ENCODE data around the gene LRIG1.

The LRIG1 gene

DNA sequence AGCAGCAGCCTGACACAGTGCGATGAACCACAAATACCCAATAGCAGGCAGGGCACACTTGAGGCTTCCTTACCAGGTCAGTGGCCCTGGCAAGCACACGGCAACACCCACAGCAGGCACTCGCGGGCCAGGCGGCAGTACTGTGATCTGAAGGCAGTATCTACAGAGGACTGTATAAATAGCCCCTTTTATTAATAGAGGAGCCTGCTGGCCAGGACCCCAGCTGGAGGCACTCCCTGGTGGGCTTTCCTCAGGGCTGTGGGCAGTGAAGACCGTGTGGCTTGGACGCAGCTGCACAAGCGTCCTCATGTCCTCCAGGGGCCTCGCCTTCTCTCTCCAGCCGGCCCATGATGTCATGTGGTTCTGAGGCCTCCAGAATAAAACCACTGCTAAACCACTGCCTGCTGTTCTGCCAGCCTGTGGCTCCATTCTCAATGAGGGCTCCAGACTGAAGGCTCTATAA lies 44.1 kb downstream of the LRIG1 start:
- Mint-ChIP-seq H3K27ac (no peak overlapping the region), H3K4me1 (ENCODE audit: low read depth) (peaks cover 8% of the 10 kb centered on the region), H3K36me3 (peaks cover 10% of the 10 kb centered on the region), H3K27me3 (no peaks in the 10 kb centered on the region), H3K4me3 (no peak overlapping the region), H3K9me3 (ENCODE audit: low read depth) (no peaks in the 10 kb centered on the region)

DNA sequence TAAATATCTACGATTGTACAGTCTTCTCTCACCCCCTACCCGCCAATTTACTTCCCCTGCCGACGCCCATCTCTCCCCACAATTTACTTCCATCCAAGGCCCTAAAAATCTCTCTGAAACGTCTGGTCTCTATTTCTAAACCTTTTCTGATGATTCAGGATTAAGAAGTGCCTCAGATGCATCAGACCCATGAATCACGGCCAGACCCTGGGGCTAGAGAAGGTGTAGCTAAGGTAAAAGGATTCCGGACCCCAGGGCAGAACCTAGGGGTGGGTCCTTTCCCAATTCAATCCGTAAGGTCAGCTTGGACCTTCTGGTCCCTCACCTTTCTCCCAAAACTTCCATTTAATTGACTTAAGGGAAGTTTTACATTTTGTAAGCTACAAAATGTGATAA lies 46.4 kb downstream of the LRIG1 start:
- Mint-ChIP-seq H3K4me1 (ENCODE audit: low read depth) (peaks cover 3% of the 10 kb centered on the region), H3K27ac (no peak overlapping the region), H3K4me3 (no peak overlapping the region), H3K36me3 (peaks cover 7% of the 10 kb centered on the region), H3K9me3 (ENCODE audit: low read depth) (no peaks in the 10 kb centered on the region), H3K27me3 (no peaks in the 10 kb centered on the region)

DNA sequence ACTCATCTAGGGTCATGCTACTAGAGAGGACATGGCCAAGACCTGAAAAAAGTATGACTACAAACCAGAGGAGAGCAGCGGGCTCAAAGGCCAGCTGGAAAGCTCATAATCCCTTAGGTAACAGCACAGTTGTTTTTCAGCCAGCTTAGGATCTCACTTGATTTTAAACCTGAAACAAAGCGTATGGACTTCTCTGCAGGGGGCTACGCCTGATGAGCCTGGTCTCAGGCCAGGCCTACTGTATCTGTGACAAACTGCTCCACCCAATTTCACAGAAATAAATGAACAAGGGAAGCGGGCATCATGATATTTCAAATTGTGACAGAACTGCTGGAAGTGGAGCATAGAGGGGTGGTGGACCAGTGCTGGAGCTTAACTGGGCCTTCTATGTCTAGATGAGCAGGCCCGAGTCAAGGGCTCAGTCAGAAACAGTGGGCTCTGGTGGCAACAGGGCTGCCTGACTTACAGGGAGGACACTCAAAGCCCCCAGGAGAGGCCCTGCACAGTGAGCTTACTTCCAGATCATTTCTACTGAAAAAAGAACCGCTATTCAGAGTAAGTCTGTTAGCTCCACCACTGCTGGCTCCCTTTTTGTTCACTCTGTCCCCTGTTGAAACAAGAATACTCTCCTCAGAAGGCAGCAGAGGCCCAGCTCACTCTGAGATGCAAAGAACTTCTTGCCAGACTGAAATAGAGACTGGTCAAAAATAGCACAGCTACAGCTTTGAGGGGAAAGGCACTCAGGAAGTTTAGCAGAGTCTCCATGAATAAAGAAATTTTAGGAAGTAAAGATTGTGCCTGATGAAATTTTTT lies 47.0 kb downstream of the LRIG1 start:
- no peaks in the 10 kb centered on the region for H3K27me3 Mint-ChIP-seq
- no peaks in the 10 kb centered on the region for H3K9me3 Mint-ChIP-seq (ENCODE audit: low read depth)
- H3K4me1 Mint-ChIP-seq (ENCODE audit: low read depth): peaks cover 3% of the 10 kb centered on the region
- H3K4me3 Mint-ChIP-seq: no peak overlapping the region
- no peak overlapping the region for H3K27ac Mint-ChIP-seq
- H3K36me3 Mint-ChIP-seq: peaks cover 9% of the 10 kb centered on the region

DNA sequence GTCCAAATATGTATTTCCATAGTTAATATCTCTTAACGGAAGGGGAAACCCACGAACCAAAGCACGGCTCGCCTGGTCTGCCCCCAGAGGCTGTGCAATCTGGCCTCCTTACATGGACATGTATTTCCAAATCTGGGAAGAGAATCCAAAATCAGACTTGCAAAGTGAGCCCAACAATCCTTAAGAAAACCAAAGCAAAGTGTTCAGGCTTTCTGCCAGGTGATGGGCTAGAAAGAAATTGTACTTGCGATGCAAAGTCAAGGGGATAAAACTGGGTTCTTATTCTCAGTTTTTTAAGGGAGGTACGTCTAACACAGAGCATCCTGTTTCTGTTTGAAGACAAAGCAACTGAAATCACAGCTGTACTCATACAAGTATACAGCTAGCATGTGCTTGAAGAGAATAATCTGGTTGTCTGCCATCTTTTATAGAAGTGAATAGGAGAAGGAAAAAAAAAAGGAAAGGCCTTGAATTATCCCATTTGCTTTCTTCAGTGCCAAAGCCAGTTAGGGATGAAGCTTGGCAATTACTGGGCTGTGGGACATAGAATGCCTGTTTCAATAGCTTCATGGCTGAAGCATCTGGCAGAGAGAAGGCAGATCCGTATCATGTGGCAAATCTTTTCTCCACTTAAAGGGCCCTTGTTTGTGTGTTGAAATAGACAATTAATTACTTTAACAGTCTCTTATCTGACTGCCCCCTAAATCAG lies 48.4 kb downstream of the LRIG1 start:
- Mint-ChIP-seq H3K27ac (no peak overlapping the region), H3K27me3 (no peaks in the 10 kb centered on the region), H3K9me3 (ENCODE audit: low read depth) (no peaks in the 10 kb centered on the region), H3K4me3 (no peak overlapping the region), H3K4me1 (ENCODE audit: low read depth) (peaks cover 3% of the 10 kb centered on the region), H3K36me3 (peaks cover 11% of the 10 kb centered on the region)

DNA sequence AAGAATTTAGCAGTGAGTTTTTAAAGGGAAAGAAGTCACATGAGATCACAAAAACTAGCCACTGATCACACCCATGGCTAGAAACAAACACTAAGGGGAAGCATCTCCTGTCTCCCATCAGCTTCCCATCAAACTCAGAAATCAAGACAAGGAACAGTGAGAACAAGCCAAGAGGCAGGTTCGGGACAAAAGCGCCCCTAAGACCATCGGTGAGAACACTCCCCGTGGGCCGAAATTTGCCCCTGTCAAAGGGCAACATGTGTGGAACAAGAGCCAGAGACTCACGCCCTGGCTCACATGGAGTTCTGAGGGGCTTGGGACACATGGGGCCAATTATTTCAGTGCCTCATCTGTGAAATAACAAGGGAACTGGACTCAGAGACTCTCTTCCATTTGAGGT lies 49.1 kb downstream of the LRIG1 start:
- Mint-ChIP-seq H3K4me3 (no peak overlapping the region), H3K36me3 (peaks cover 8% of the 10 kb centered on the region), H3K27me3 (no peaks in the 10 kb centered on the region), H3K4me1 (ENCODE audit: low read depth) (peaks cover 2% of the 10 kb centered on the region), H3K9me3 (ENCODE audit: low read depth) (no peaks in the 10 kb centered on the region), H3K27ac (no peak overlapping the region)

DNA sequence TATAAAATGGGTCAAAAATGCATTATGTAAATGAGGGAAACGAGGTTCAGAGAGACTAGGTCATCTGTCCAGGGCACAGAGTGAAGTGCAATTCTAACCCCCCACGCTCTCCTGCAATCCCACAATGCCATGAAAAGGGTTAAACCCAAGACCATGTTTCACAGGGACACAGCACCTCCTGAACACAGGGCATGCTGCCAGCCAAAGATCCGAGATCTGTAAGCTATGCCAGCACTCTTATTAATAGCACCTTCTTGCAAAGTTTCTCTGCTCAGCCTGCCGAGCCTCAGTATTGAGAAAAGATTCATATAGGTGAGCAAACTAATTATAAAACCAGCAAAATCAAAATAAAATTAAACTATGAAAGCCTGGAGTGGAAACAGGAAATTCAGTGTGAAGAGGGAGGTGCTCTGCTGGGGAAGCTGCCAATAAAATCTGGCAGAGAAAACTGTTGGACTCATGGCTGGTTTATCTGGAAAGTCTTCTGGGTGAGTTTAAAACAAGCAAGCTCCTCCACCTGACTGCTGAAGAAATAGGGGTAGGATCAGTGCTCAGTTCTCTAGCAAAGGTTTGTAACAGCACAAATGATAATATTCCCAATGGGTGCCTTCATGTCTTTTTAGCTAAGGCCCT lies 50.3 kb downstream of the LRIG1 start:
- H3K36me3 Mint-ChIP-seq: peaks cover 8% of the 10 kb centered on the region
- H3K27ac Mint-ChIP-seq: no peak overlapping the region
- H3K4me3 Mint-ChIP-seq: no peak overlapping the region
- no peaks in the 10 kb centered on the region for H3K27me3 Mint-ChIP-seq
- no peaks in the 10 kb centered on the region for H3K4me1 Mint-ChIP-seq (ENCODE audit: low read depth)
- H3K9me3 Mint-ChIP-seq (ENCODE audit: low read depth): no peaks in the 10 kb centered on the region

DNA sequence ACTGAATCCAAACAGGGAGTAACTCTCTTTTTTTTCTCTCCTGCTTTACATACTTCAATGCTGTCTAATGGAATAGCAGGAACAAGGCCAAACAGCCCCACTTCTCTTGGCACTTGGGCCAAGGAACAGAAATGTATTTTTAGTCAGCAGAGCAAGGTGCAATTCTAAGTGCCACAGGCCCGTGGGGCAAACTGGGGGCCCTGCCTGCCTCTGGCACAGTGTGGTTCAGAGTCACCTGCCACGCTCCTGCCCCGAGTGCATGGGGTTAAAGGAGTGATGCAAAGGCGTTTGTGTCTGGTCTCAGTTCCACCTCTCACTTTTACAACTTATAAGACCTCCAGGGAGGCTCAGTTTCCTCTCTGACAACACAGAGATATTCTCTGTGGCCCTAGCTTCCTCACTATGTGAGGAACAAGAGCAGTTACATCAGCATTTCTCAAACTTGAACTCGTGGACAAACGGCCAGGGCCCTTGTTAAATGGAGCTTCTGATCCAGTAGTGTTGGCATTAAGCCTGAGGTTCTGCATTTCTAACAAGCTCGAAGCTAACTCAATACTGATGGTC lies 51.3 kb downstream of the LRIG1 start:
- Mint-ChIP-seq H3K9me3 (ENCODE audit: low read depth) (no peaks in the 10 kb centered on the region), H3K36me3 (peaks cover 8% of the 10 kb centered on the region), H3K4me1 (ENCODE audit: low read depth) (no peaks in the 10 kb centered on the region), H3K27ac (no peak overlapping the region), H3K27me3 (no peaks in the 10 kb centered on the region), H3K4me3 (no peak overlapping the region)

DNA sequence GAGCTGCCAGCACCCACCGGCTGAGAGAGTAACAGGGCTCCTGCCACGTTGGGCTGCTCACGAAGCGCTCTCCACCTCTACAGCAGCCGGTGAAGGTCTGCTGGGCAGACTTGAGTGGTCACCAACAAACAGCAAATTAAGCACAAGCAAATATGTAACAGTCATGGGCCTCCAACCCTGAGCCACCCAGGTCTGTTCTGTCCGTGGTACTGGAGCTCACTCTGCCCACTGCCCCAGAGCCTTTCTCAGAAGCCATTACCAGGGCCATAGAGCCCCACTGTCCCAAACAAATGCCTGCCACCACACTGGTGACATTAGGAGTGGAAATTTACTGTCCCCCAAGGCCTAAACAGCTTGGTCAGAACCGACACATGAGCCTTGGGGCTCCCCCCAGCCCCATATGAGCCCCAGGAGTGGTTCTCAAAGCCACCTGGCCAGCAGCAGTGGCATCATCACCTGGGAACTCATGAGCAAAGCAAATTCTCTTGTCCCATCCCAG lies 56.6 kb downstream of the LRIG1 start:
- Mint-ChIP-seq H3K36me3 (peaks cover 4% of the 10 kb centered on the region), H3K27ac (no peak overlapping the region), H3K4me3 (no peak overlapping the region), H3K4me1 (ENCODE audit: low read depth) (peaks cover 10% of the 10 kb centered on the region), H3K27me3 (no peaks in the 10 kb centered on the region), H3K9me3 (ENCODE audit: low read depth) (no peaks in the 10 kb centered on the region)

DNA sequence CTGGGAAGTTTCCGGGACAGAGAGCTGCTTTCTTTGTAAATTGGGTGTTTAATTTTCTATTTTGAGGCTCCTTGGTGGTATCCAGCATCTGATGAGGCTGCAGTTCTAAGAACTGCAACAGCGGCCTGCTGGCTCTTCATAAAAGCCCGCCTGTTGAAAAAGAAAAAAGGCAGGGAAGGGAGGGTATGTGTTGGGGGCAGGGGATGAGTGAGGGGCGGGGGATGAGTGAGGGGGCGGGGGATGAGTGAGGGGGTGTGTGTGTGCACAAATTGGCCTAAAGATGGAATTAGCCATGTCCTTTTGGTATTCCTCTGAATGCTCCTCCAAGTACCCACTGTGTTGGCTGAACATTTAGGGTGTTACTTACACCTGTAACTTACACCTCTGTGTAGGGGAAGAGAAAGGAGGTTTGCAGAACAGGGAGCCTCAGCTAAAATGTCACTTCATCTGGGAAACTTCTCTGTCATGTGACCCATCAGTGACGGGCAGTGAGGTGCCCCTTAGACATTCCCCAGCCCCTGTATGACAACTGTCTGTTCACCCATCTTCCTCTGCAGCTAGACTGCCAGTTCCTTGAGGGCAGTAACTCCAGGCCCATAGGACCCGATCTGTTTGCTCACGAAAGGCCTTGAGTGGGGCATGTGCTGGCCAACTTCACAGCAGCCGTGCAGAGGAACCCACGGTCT lies 57.6 kb downstream of the LRIG1 start:
- no peaks in the 10 kb centered on the region for H3K36me3 Mint-ChIP-seq
- no peaks in the 10 kb centered on the region for H3K9me3 Mint-ChIP-seq (ENCODE audit: low read depth)
- no peak overlapping the region for H3K27ac Mint-ChIP-seq
- no peak overlapping the region for H3K4me3 Mint-ChIP-seq
- no peaks in the 10 kb centered on the region for H3K27me3 Mint-ChIP-seq
- peaks cover 10% of the 10 kb centered on the region for H3K4me1 Mint-ChIP-seq (ENCODE audit: low read depth)

DNA sequence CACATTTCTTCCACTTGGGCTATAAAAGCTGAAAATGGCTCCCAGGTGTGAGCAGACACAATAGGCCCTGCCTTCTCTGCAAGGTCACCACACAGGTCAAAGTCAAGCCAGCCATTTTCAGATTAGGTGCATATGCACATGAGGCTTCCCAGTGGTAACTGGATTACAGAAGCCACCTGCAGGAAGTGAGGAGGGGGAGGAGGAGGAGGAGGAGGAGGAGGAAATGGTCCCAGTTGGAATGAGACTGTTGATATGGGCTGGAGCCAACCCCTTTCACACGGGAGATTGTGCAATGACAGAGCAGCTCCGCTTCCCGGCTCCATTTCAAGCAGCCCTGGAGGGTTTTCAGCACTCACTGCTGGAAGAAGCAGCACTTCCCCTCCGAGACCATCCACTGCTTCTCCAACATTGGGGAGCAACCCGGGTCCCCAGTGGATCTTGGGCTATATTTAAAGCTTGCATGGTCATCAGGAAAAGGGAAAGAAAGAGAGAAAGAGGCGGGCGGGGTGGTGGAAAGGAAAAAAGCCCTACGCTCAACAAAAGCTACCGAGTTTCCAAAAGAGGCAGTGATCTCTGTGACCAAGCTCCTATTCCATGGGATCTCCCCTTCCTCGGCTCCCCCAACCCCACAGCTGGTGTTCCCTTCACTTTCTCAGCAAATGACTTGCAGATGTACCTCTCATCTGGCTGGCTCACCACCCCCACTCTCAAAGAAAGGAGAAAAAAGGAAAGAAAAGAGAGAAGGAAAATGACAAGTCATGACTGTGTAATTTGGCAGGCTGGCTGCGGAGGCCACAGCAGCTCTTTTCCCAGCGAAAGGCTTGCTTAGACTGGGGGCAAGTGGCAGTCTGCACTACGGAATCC lies 58.3 kb downstream of the LRIG1 start:
- Mint-ChIP-seq H3K4me1 (ENCODE audit: low read depth) (peaks cover 12% of the 10 kb centered on the region), H3K27ac (no peak overlapping the region), H3K36me3 (peaks cover 1% of the 10 kb centered on the region), H3K9me3 (ENCODE audit: low read depth) (no peaks in the 10 kb centered on the region), H3K4me3 (no peak overlapping the region), H3K27me3 (no peaks in the 10 kb centered on the region)

DNA sequence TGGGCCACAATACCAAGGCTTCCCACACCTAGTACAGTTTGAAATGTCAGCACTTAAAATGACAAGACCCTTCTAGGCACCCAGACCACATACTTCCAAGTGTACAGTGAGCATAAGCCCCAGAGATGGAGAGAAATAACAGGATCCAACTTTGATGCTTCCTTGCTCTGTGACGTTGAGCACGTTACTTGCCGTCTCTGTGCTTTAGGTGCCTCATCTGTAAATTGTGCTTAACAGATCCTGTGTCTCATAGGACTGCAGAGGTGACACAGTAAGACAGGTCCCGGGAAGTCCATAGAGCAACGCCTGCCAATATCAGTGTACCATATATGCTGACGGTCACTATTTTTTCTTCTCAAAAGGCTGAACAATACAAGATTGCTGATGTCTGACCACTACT lies 59.1 kb downstream of the LRIG1 start:
- Mint-ChIP-seq H3K4me3 (no peak overlapping the region), H3K27me3 (no peaks in the 10 kb centered on the region), H3K36me3 (peaks cover 3% of the 10 kb centered on the region), H3K27ac (no peak overlapping the region), H3K4me1 (ENCODE audit: low read depth) (peaks cover 12% of the 10 kb centered on the region), H3K9me3 (ENCODE audit: low read depth) (no peaks in the 10 kb centered on the region)

DNA sequence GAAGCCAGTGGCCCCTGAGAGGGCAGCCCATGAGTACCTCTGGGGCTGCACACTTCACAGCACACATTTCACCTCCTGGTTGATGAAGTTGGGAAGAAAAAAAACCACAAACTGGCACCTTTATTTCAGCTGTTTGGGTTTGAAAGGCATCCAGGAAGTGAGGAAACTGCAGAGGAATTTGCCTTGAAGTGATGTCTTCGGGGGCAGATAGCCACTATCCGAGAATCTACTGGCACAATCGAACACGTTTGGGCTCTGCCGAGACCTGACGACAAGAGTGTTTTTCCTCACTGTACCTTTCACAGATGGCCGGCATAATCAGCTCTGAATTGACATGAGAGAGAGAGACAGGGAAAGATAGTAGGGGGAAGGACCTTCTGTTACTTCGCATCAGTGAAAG lies 59.7 kb downstream of the LRIG1 start:
- Mint-ChIP-seq H3K4me3 (no peak overlapping the region), H3K4me1 (ENCODE audit: low read depth) (peaks cover 12% of the 10 kb centered on the region), H3K27ac (no peak overlapping the region), H3K36me3 (peaks cover 3% of the 10 kb centered on the region), H3K27me3 (no peaks in the 10 kb centered on the region), H3K9me3 (ENCODE audit: low read depth) (no peaks in the 10 kb centered on the region)

DNA sequence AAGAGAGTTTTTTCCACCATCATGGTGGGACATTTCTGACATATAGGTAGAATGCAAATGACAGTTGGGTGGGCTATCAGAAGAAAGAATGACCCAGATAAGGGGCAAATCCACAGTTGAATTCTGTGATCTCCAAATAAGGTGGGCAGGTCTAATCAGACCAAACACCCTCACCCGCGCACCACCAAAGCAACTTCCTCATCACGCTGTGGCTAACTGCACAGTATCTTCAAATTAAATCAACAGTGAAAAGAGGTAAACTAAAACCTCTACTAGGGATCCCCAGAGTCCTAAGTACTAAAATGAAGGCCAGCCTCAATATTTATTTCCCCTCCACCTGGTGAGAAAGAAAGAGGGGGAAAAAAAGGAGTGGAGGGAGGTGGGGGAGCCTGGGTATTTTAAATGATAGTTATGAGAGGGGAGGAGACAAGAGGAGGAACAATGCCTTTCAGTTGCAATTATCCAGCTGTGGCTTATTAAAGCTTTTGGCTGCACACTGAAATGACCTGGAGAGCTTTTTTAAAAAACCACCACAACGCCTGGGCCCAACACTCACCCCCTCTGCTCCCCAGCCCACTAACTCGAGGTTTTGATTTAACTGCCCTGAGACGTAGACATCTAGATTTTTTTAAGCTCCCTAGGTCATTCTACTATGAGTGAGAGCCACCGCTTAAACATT lies 61.0 kb downstream of the LRIG1 start:
- peaks cover 14% of the 10 kb centered on the region for H3K4me1 Mint-ChIP-seq (ENCODE audit: low read depth)
- H3K4me3 Mint-ChIP-seq: no peak overlapping the region

More for the DNA sequence above, 61.0 kb downstream of the LRIG1 start:
- no peaks in the 10 kb centered on the region for H3K9me3 Mint-ChIP-seq (ENCODE audit: low read depth)
- H3K27me3 Mint-ChIP-seq: no peaks in the 10 kb centered on the region
- peaks cover 5% of the 10 kb centered on the region for H3K36me3 Mint-ChIP-seq
- no peak overlapping the region for H3K27ac Mint-ChIP-seq

Measured in activated naive CD8-positive, alpha-beta T cell (primary cell).